WTC11 (cell line): ENCODE data around the gene CLEC17A. TPM values are rescaled to one million over a fixed set of nuclear protein-coding genes. Genes with fewer than 3 reads are reported as not detected.
"Not testable (repeated sequence)": the region's sequence is repeated elsewhere in the genome, so short reads cannot be mapped to it uniquely, and the experiment has no call there.

ENCODE experiments used
- ATAC-seq: fragments of 200-7000 bp; cut with Tn5 transposase; 2 replicates; pipeline ENCODE4 v1.10.0; 2021; ENCODE audit warnings: mild to moderate bottlenecking, moderate library complexity
- CTCF ChIA-PET: fragments of 300-600 bp; sonication (Branson Sonifier 250); formaldehyde crosslinking; loops from one replicate; lab custom pipeline; 2021; ENCODE audit warnings: antibody characterized with exemption; lab: Charles Lee
- POLR2A ChIA-PET: fragments of 350-600 bp; sonication (Branson Sonifier 250); formaldehyde crosslinking; loops from one replicate; lab custom pipeline; 2021; ENCODE audit warnings: antibody characterized with exemption; lab: Charles Lee
- DNase-seq: peaks from one replicate; pipeline ENCODE4 v3.0.0; 2021; ENCODE audit warnings: low spot score
- H3K27ac Mint-ChIP-seq: 2 replicates; pipeline ENCODE4 v1.8.0; 2021; ENCODE audit warnings: mixed read lengths
- H3K27me3 Mint-ChIP-seq: 2 replicates; pipeline ENCODE4 v1.8.0; 2021; ENCODE audit warnings: low read depth, mild to moderate bottlenecking, moderate library complexity, mixed read lengths
- H3K36me3 Mint-ChIP-seq: 2 replicates; pipeline ENCODE4 v1.8.0; 2021; ENCODE audit warnings: mixed read lengths
- H3K4me1 Mint-ChIP-seq: 2 replicates; pipeline ENCODE4 v1.8.0; 2022; ENCODE audit warnings: mixed read lengths
- H3K4me3 Mint-ChIP-seq: 2 replicates; pipeline ENCODE4 v1.8.0; 2021; ENCODE audit warnings: mild to moderate bottlenecking, moderate library complexity, mixed read lengths
- H3K9me3 Mint-ChIP-seq: 2 replicates; pipeline ENCODE4 v1.8.0; 2021; ENCODE audit warnings: mixed read lengths
- CREM ChIP-seq: sonication (generic); formaldehyde crosslinking; IDR thresholded peaks from 2 replicates; pipeline ENCODE4 v1.8.1; 2022; ENCODE audit warnings: mild to moderate bottlenecking, missing genetic modification reagents, moderate library complexity
- E2F1 ChIP-seq: sonication (generic); formaldehyde crosslinking; IDR thresholded peaks from 2 replicates; pipeline ENCODE4 v1.8.0; 2022; ENCODE audit warnings: mild to moderate bottlenecking, missing genetic modification reagents
- ETV6 ChIP-seq: sonication (generic); formaldehyde crosslinking; IDR thresholded peaks from 2 replicates; pipeline ENCODE4 v1.8.1; 2022; ENCODE audit warnings: mild to moderate bottlenecking, missing genetic modification reagents
- HMGA2 ChIP-seq: fragments of 250-450 bp; sonication (Bioruptor Pico); IDR thresholded peaks from 2 replicates; pipeline ENCODE4 v1.4.0; 2021; ENCODE audit warnings: mild to moderate bottlenecking, moderate library complexity
- NFATC4 ChIP-seq: fragments of 250-450 bp; sonication (Bioruptor Pico); IDR thresholded peaks from 2 replicates; pipeline ENCODE4 v1.9.0; 2021; ENCODE audit warnings: mild to moderate bottlenecking
- NFE2L1 ChIP-seq: sonication (generic); formaldehyde crosslinking; IDR thresholded peaks from 2 replicates; pipeline ENCODE4 v1.8.1; 2023; ENCODE audit warnings: missing genetic modification reagents
- PREB ChIP-seq: sonication (generic); formaldehyde crosslinking; IDR thresholded peaks from 2 replicates; pipeline ENCODE4 v1.8.1; 2022; ENCODE audit warnings: mild to moderate bottlenecking, missing genetic modification reagents, moderate library complexity, borderline replicate concordance
- TCF7 ChIP-seq: sonication (generic); formaldehyde crosslinking; IDR thresholded peaks from 2 replicates; pipeline ENCODE4 v1.8.0; 2022; ENCODE audit warnings: mild to moderate bottlenecking, low read depth, missing genetic modification reagents, moderate library complexity
- TEAD1 ChIP-seq: sonication (generic); formaldehyde crosslinking; IDR thresholded peaks from 2 replicates; pipeline ENCODE4 v1.8.0; 2022; ENCODE audit warnings: mild to moderate bottlenecking, missing genetic modification reagents
- USF2 ChIP-seq: sonication (generic); formaldehyde crosslinking; IDR thresholded peaks from 2 replicates; pipeline ENCODE4 v1.8.1; 2023; ENCODE audit warnings: mild to moderate bottlenecking, missing genetic modification reagents, moderate library complexity
- ZNF425 ChIP-seq: fragments of 250-450 bp; sonication (Bioruptor Pico); conservative IDR thresholded peaks from 2 replicates; pipeline ENCODE4 v1.9.0; 2021; ENCODE audit warnings: mild to moderate bottlenecking
- ZSCAN18 ChIP-seq: fragments of 250-450 bp; sonication (Bioruptor Pico); IDR thresholded peaks from 2 replicates; pipeline ENCODE4 v2.1.2; 2022; ENCODE audit warnings: mild to moderate bottlenecking, moderate library complexity
- total RNA-seq: library from RNA; stranded (reverse); gene quantifications from 3 replicates; pipeline ENCODE4 v1.2.3, GENCODE V29; 2021

The CLEC17A gene
- total RNA-seq, 1 experiment from 2014 or later, result not detected

- TF ChIP-seq ZSCAN18 (CRISPR knock-in tag) (no peak), NFE2L1 (no peak), ETV6 (no peak), CREM (CRISPR knock-in tag) (no peak), E2F1 (CRISPR knock-in tag) (no peak), TEAD1 (CRISPR knock-in tag) (no peak)
- TF ChIP-seq, all 79 proteins: peak for 0
Observed at GRCh38 chr19:14563989-14564651, 18.8 kb upstream of the CLEC17A start (continued).

GRCh38 chr19:14564652-14565297 is 18.1 kb upstream of the CLEC17A start:
- H3K27me3 Mint-ChIP-seq, H3K9me3 Mint-ChIP-seq, ATAC-seq, H3K27ac Mint-ChIP-seq, H3K4me3 Mint-ChIP-seq, POLR2A ChIA-PET, H3K36me3 Mint-ChIP-seq, DNase-seq: not testable (repeated sequence)
- CTCF ChIA-PET, result interaction anchor here (1.2 kb wide), 1 partner anchor 122 kb away, joined by 3 read pairs; no protein-coding TSS in a partner anchor
- peaks cover 27% of the 10 kb centered on the region for H3K4me1 Mint-ChIP-seq

- POLR2A ChIA-PET, result no interaction called here
- CTCF ChIA-PET, result interaction anchor here (1.2 kb wide), 1 partner anchor 121 kb away, joined by 3 read pairs; no protein-coding TSS in a partner anchor
- no peak for DNase-seq
- no peaks in the 10 kb centered on the region for H3K27me3 Mint-ChIP-seq
- TF ChIP-seq ZNF425 (CRISPR knock-in tag), result no peak
- no peak for TF ChIP-seq TCF7 (CRISPR knock-in tag)
- TF ChIP-seq PREB (CRISPR knock-in tag), result no peak
- TF ChIP-seq CREM (CRISPR knock-in tag), result no peak
- TF ChIP-seq NFATC4 (CRISPR knock-in tag), result no peak
- TF ChIP-seq HMGA2 (CRISPR knock-in tag), result no peak
- no peak for TF ChIP-seq USF2
- TF ChIP-seq, all 79 proteins: peak for 0
- H3K4me3 Mint-ChIP-seq, result no peak overlapping the region
- H3K27ac Mint-ChIP-seq, result no peak overlapping the region
- no peaks in the 10 kb centered on the region for H3K9me3 Mint-ChIP-seq
- H3K4me1 Mint-ChIP-seq, result peaks cover 26% of the 10 kb centered on the region
- no peak for ATAC-seq
- H3K36me3 Mint-ChIP-seq, result peaks cover 2% of the 10 kb centered on the region
Observed at GRCh38 chr19:14565298-14565679, 17.6 kb upstream of the CLEC17A start.
